CD4-positive, alpha-beta memory T cell (primary cell): ENCODE results near the gene NPAS2. TPM values are rescaled to one million over a fixed set of nuclear protein-coding genes. Genes with fewer than 3 reads are reported as not detected.

Experiments
- CTCF ChIA-PET: fragments of 350-600 bp; sonication (Branson Sonifier 250); formaldehyde crosslinking; loops from one replicate; lab custom pipeline; 2021; ENCODE audit warnings: inconsistent platforms; ENCODE audit not compliant: partially characterized antibody; lab: Charles Lee
- POLR2A ChIA-PET: fragments of 350-600 bp; sonication (Branson Sonifier 250); formaldehyde crosslinking; loops from one replicate; lab custom pipeline; 2021; ENCODE audit not compliant: partially characterized antibody; lab: Charles Lee
- DNase-seq, 5 donors: peaks; one replicate each; pipeline versions ENCODE4 v3.0.0 to v3.0.0-alpha.2; 2020 to 2022; ENCODE audit warnings: mixed read lengths in 1 of 5
- H3K27ac ChIP-seq: one replicate; pipeline ENCODE4 v1.7.0; 2013; ENCODE audit warnings: low read depth, low read length
- H3K27me3 ChIP-seq: 2 replicates; pipeline ENCODE4 v1.7.0; 2013; ENCODE audit warnings: mild to moderate bottlenecking, low read length, moderate library complexity; ENCODE audit not compliant: insufficient read depth
- H3K36me3 ChIP-seq: 2 replicates; pipeline ENCODE4 v1.7.0; 2013; ENCODE audit warnings: mild to moderate bottlenecking, low read length, moderate library complexity; ENCODE audit not compliant: insufficient read depth
- H3K4me1 ChIP-seq: 2 replicates; pipeline ENCODE4 v1.7.0; 2013; ENCODE audit warnings: mild to moderate bottlenecking, low read length, moderate library complexity; ENCODE audit not compliant: insufficient read depth
- H3K4me3 ChIP-seq, 2 donors: one replicate each; pipeline ENCODE4 v1.7.0; 2013; ENCODE audit warnings: low read length in 2 of 2, mild to moderate bottlenecking in 1 of 2
- H3K9me3 ChIP-seq, 2 donors: one replicate each; pipeline ENCODE4 v1.7.0; 2013; ENCODE audit warnings: low read length in 2 of 2, control low read depth in 1 of 2; ENCODE audit not compliant: control insufficient read depth in 1 of 2
- H3K27ac Mint-ChIP-seq, 7 donors: one replicate each; pipeline ENCODE4 v1.8.0; 2020 to 2021; ENCODE audit warnings: mixed read lengths in 7 of 7, mild to moderate bottlenecking in 6 of 7, inconsistent platforms in 3 of 7, moderate library complexity in 3 of 7
- H3K27me3 Mint-ChIP-seq, 2 donors: one replicate each; pipeline ENCODE4 v1.8.0; 2020 to 2021; ENCODE audit warnings: mixed read lengths in 2 of 2
- H3K36me3 Mint-ChIP-seq, 2 donors: one replicate each; pipeline ENCODE4 v1.8.0; 2020 to 2021; ENCODE audit warnings: mixed read lengths in 2 of 2, inconsistent platforms in 1 of 2, mild to moderate bottlenecking in 1 of 2
- H3K4me1 Mint-ChIP-seq, 4 donors: one replicate each; pipeline ENCODE4 v1.8.0; 2020 to 2021; ENCODE audit warnings: mixed read lengths in 4 of 4, mild to moderate bottlenecking in 1 of 4
- H3K4me3 Mint-ChIP-seq, 8 donors: one replicate each; pipeline ENCODE4 v1.8.0; 2020 to 2021; ENCODE audit warnings: mixed read lengths in 8 of 8, mild to moderate bottlenecking in 7 of 8, moderate library complexity in 6 of 8, inconsistent platforms in 3 of 8
- H3K9me3 Mint-ChIP-seq, 8 donors: one replicate each; pipeline ENCODE4 v1.8.0; 2020 to 2021; ENCODE audit warnings: mixed read lengths in 8 of 8, mild to moderate bottlenecking in 5 of 8, inconsistent platforms in 3 of 8, moderate library complexity in 1 of 8
- intact Hi-C: fragments of 100-400 bp; cut with micrococcal nuclease; formaldehyde crosslinking; loops from one replicate; pipeline ENCODE4 v1.15.1; 2023
- polyA plus RNA-seq, 2 donors: library from polyadenylated mRNA; unstranded; fragments of 300-500 nt; fragmentation: Illumina TruSeq; gene quantifications; one replicate each; pipeline ENCODE4 v1.2.3, GENCODE V29; 2021
- total RNA-seq, 2 experiments: library from RNA; stranded (reverse); gene quantifications; one replicate each; pipeline ENCODE4 v1.2.3, GENCODE V29; 2021

The NPAS2 gene
- total and polyA plus RNA-seq, 4 experiments from 2014 or later, result 0.79 to 2.6 (median 2.1) TPM; not detected in 1

DNA sequence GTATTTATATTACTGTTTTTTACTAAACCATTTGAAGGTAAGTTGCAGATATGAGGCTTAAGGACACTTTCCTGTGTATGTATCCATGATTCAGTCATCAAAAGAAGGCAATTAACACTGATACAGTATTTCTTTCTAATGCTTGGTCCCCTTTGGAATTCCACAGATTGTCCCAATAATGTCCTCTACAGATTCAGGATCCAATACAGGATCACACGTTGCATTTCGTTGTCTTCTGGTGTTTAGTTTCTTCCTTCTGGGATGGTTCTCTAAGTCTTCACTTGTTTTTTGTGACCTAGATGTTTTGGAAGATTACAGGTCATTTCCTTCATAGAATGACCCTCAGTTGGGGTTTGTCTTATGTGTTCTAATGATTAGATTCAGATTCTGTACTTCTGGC is 40.0 kb downstream of the NPAS2 start:
- H3K27ac ChIP-seq, result no peak overlapping the region
- DNase-seq, result no peak
- intact Hi-C loops, result no loop called here
- ChIA-PET CTCF (no interaction called here), POLR2A (no interaction called here)
- no peaks in the 10 kb centered on the region for H3K36me3 ChIP-seq
- no peaks in the 10 kb centered on the region for H3K27me3 Mint-ChIP-seq
- H3K4me3 Mint-ChIP-seq, result no peak overlapping the region
- H3K4me3 ChIP-seq, result no peak overlapping the region
- no peaks in the 10 kb centered on the region for H3K9me3 ChIP-seq
- no peaks in the 10 kb centered on the region for H3K4me1 Mint-ChIP-seq
- H3K36me3 Mint-ChIP-seq, result no peaks in the 10 kb centered on the region
- no peaks in the 10 kb centered on the region for H3K27me3 ChIP-seq
- no peaks in the 10 kb centered on the region for H3K4me1 ChIP-seq
- no peaks in the 10 kb centered on the region for H3K9me3 Mint-ChIP-seq
- no peak overlapping the region for H3K27ac Mint-ChIP-seq

DNA sequence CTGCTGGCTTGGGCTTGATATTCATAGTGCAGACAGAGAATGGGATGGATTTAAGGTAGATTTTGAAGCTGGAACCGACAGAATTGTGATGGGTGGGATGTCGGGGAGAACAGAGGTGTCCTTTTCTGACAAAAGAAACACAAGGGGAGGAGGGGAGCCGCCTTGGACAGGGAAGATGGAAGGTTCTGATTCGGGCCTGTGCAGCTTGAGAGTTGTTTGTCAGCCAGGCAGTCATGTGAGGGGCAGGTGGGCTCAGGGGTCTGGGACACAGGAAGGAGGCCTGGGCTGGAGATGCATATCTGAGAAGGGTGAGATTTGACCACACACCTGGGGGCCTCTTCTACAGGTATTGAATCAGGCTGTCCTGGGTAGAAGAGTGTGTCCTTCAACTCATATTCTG is 41.4 kb downstream of the NPAS2 start:
- intact Hi-C loops, result no loop called here
- Mint-ChIP-seq H3K27ac (peak overlapping the region in 1 of 7 donors; percentile 24), H3K4me1 (no peaks in the 10 kb centered on the region), H3K4me3 (no peak overlapping the region), H3K27me3 (no peaks in the 10 kb centered on the region), H3K36me3 (no peaks in the 10 kb centered on the region), H3K9me3 (peaks cover 0 to 5% (median 0%) of the 10 kb centered on the region in 8 donors)
- H3K36me3 ChIP-seq, result no peaks in the 10 kb centered on the region
- no peaks in the 10 kb centered on the region for H3K4me1 ChIP-seq
- H3K9me3 ChIP-seq, result no peaks in the 10 kb centered on the region
- no peak overlapping the region for H3K4me3 ChIP-seq
- ChIA-PET CTCF (no interaction called here), POLR2A (interaction anchor here (0.9 kb wide), 1 partner anchor 12 kb away, joined by 3 read pairs; no protein-coding TSS in a partner anchor)
- H3K27ac ChIP-seq, result no peak overlapping the region
- DNase-seq, result no peak
- no peaks in the 10 kb centered on the region for H3K27me3 ChIP-seq

DNA sequence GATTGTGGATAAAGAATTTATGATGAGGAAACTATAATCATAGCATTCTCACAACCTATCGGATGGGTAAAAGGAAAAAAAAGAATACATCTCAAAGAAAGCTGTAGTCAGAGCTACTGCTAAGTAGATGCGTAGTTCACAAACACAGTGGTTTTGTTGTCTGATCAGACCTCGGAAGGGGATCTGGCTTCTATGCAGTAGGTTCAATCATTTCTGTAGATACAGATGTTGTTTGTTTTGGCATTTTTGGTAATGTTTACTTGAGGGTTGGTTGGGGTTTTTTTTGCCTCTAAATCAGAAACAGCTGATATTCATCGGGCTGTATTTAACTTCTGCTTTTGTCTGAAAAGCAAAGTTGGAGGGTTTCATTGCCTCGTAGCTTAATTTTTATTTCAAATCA is 42.1 kb downstream of the NPAS2 start:
- H3K9me3 ChIP-seq, result peaks cover 0 to 3% of the 10 kb centered on the region in 2 donors
- no peak for DNase-seq
- Mint-ChIP-seq H3K27me3 (peaks cover 0 to under 1% of the 10 kb centered on the region in 2 donors), H3K4me1 (no peaks in the 10 kb centered on the region), H3K27ac (no peak overlapping the region), H3K36me3 (peaks cover 0 to 1% of the 10 kb centered on the region in 2 donors), H3K4me3 (no peak overlapping the region), H3K9me3 (peaks cover 0 to 10% (median 2%) of the 10 kb centered on the region in 8 donors)
- intact Hi-C loops, result no loop called here
- H3K4me3 ChIP-seq, result no peak overlapping the region
- H3K4me1 ChIP-seq, result no peaks in the 10 kb centered on the region
- H3K36me3 ChIP-seq, result no peaks in the 10 kb centered on the region
- H3K27me3 ChIP-seq, result no peaks in the 10 kb centered on the region
- POLR2A ChIA-PET, result no interaction called here
- CTCF ChIA-PET, result no interaction called here
- H3K27ac ChIP-seq, result no peak overlapping the region

DNA sequence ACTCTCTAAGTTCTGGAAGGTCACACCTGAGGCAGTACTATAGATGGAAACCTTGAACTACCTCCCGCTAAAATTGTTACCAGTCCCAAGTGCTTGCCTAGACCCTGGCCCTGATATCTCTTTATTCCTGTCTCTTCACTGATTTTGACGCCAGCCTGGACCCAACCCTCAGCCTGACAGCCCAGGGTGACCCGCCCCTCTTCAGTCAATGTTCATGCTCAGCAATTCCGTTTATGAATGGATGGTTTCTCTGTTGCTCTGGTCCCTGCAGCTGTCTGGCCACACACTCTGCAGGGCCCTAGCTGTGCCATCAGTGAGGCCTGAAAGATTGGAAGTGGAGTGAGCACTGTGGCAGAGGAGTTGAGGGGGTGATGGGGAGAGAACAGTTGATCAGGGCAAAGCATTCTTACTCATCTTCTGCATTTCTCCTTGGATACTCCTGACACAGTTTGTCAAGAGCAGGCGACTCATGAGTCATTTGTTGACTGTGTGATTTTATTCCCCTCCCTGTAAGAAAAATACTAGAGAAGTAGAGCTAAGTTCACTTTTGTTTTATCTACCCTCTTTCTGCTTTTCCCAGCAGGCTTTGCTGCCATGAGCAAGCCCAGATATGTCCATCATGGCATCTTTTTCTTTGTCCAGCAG is 46.0 kb downstream of the NPAS2 start:
- intact Hi-C loops, result no loop called here
- Mint-ChIP-seq H3K9me3 (peaks cover 0 to 35% (median 20%) of the 10 kb centered on the region in 8 donors), H3K27me3 (peaks cover 0 to 5% of the 10 kb centered on the region in 2 donors), H3K27ac (no peak overlapping the region), H3K4me1 (no peaks in the 10 kb centered on the region), H3K36me3 (peaks cover 0 to 5% of the 10 kb centered on the region in 2 donors), H3K4me3 (no peak overlapping the region)
- Histone ChIP-seq H3K36me3 (no peaks in the 10 kb centered on the region), H3K4me1 (no peaks in the 10 kb centered on the region), H3K9me3 (peaks cover 0 to 3% of the 10 kb centered on the region in 2 donors), H3K4me3 (no peak overlapping the region), H3K27me3 (no peaks in the 10 kb centered on the region), H3K27ac (no peak overlapping the region)
- CTCF ChIA-PET, result no interaction called here
- POLR2A ChIA-PET, result no interaction called here
- DNase-seq, result no peak

DNA sequence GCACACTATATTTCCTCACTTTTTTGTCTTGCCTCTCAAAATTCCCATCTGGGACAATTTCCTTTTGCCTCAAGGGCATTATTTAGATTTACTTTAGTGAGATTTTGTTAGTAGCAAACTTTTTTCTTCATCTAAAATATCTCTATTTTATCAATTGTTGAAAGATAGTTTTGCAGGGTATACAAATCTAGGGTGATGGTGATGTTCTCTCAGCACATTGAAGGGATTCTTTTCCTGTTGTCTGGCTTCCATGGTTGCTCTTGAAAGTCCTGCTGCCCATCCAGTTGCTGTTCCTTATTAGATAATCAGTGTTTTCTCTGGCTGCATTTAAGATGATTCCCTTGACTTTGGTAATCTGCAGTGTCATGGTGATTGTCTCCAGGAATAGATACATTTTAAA is 48.1 kb downstream of the NPAS2 start:
- Mint-ChIP-seq H3K27me3 (peaks cover 0 to 5% of the 10 kb centered on the region in 2 donors), H3K9me3 (peaks cover 0 to 38% (median 22%) of the 10 kb centered on the region in 8 donors), H3K4me3 (no peak overlapping the region), H3K27ac (no peak overlapping the region), H3K4me1 (peaks cover 0 to 3% (median 0%) of the 10 kb centered on the region in 4 donors), H3K36me3 (peaks cover 0 to 5% of the 10 kb centered on the region in 2 donors)
- Histone ChIP-seq H3K27ac (no peak overlapping the region), H3K4me1 (no peaks in the 10 kb centered on the region), H3K4me3 (no peak overlapping the region), H3K27me3 (no peaks in the 10 kb centered on the region), H3K36me3 (no peaks in the 10 kb centered on the region), H3K9me3 (peaks cover 0 to 3% of the 10 kb centered on the region in 2 donors)
- ChIA-PET CTCF (no interaction called here), POLR2A (no interaction called here)
- DNase-seq, result no peak
- intact Hi-C loops, result no loop called here

DNA sequence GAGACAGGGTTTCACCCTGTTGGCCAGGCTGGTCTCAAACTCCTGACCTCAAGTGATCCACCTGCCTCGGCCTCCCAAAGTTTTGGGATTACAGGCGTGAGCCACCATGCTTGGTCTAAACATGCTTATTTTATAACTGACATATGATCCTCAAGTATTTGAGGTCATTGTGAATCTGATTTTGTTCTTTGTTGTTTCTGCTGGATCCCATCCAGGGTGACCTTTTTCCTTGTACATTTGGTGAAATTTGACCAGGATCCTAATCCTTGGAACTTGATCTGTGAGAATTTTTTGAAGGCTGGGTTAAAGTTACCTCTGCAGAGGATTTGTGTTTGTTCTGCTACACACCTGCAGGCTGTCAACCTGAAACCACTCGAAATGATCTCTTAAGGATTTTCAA is 49.2 kb downstream of the NPAS2 start:
- Mint-ChIP-seq H3K36me3 (peaks cover 0 to 5% of the 10 kb centered on the region in 2 donors), H3K27me3 (peaks cover 0 to 5% of the 10 kb centered on the region in 2 donors), H3K9me3 (peaks cover 0 to 38% (median 22%) of the 10 kb centered on the region in 8 donors), H3K4me1 (peaks cover 0 to 3% (median 0%) of the 10 kb centered on the region in 4 donors), H3K27ac (no peak overlapping the region), H3K4me3 (no peak overlapping the region)
- ChIA-PET POLR2A (no interaction called here), CTCF (no interaction called here)
- DNase-seq, result no peak
- no peak overlapping the region for H3K27ac ChIP-seq
- no peaks in the 10 kb centered on the region for H3K27me3 ChIP-seq
- intact Hi-C loops, result no loop called here
- H3K9me3 ChIP-seq, result peaks cover 0 to 3% of the 10 kb centered on the region in 2 donors
- no peak overlapping the region for H3K4me3 ChIP-seq
- no peaks in the 10 kb centered on the region for H3K4me1 ChIP-seq
- no peaks in the 10 kb centered on the region for H3K36me3 ChIP-seq

DNA sequence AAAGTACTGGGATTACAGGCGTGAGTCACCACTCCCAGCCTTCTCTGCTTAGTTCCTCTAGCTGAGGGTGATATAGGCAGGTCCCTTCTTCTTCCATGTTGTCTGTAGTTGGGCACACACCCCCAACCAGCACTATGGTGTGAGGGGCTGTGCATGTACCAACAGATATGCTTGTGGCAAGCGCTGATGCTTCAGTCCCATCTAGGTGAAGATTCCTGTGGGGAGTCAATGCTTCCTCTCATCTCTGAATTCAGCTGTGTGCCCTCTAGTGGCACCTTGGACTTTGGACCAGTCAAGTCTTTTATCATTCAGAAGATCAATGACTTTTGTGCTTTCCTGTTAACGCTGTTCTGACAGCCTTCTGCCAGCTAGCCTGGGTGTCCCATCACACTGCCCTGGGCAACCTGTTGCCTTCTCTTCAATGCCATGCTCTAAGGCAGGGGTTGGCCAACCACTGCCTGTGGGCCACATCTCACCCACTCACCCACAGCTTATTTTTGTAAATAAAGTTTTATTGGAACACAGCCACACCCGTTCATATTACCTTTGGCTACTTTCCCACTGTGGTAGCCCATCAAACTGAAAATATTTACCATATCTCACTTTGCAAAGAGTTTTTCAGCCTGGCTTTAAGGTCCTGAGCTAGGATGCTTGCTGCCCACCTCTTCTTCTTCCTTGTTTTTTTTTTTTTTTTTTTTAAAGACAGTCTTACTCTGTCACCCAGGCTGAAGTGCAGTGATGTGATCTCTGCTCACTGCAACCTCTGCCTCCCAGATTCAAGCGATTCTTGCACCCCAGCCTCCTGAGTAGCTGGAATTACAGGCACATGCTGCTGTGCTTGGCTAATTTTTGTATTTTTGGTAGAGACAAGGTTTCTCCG is 51.0 kb downstream of the NPAS2 start:
- Histone ChIP-seq H3K27me3 (no peaks in the 10 kb centered on the region), H3K4me1 (no peaks in the 10 kb centered on the region), H3K4me3 (no peak overlapping the region), H3K9me3 (peaks cover 0 to 3% of the 10 kb centered on the region in 2 donors), H3K27ac (no peak overlapping the region), H3K36me3 (no peaks in the 10 kb centered on the region)
- H3K36me3 Mint-ChIP-seq, result peaks cover 0 to 5% of the 10 kb centered on the region in 2 donors
- no peak overlapping the region for H3K4me3 Mint-ChIP-seq
- H3K4me1 Mint-ChIP-seq, result peaks cover 0 to 7% (median 0%) of the 10 kb centered on the region in 4 donors
- H3K9me3 Mint-ChIP-seq, result peaks cover 0 to 38% (median 22%) of the 10 kb centered on the region in 8 donors
- peaks cover 0 to 5% of the 10 kb centered on the region in 2 donors for H3K27me3 Mint-ChIP-seq
- no peak for DNase-seq
- intact Hi-C loops, result no loop called here
- POLR2A ChIA-PET, result no interaction called here
- CTCF ChIA-PET, result interaction anchor here (0.6 to 1.3 kb wide), 2 partner anchors 26 to 111 kb away, joined by 3 read pairs; no protein-coding TSS in a partner anchor
- H3K27ac Mint-ChIP-seq, result peak overlapping the region in 1 of 7 donors; percentile 6
